Measurements from ENCODE around the gene MDC1. TPM values are rescaled to one million over a fixed set of nuclear protein-coding genes. Genes with fewer than 3 reads are reported as not detected.

The MDC1 gene
- total RNA-seq, 2 donors from 2014 or later = 11.4 to 18.1 TPM

- peak within 1 kb of the TSS; percentile 22 to 63 for H3K4me3 ChIP-seq
- WGBS, 2 donors = 0% methylated on average over 23 to 53 of the region's 54 CpGs
- ATAC-seq = peak; percentile 53
- H3K27me3 ChIP-seq = no peaks in the 10 kb centered on the region
- peak within 1 kb of the TSS; percentile 89 to 96 (median 92) for H3K27ac ChIP-seq
- peaks cover 4% of the 10 kb centered on the region in 2 donors for H3K36me3 ChIP-seq (replicated peaks in 1 of 2; ENCODE audit: insufficient read depth in 1 of 2, low read depth in 2 of 2)
- H3K4me1 ChIP-seq = peaks cover 64% of the 10 kb centered on the region
- peak; percentile 89 to 93 (median 92) for DNase-seq
- intact Hi-C loops (cut with DNase I) = no loop called here
- no peaks in the 10 kb centered on the region for H3K9me3 ChIP-seq
- peak; percentile 98 to 99 (median 99) for TF ChIP-seq POLR2A (IDR thresholded peaks at IDR 0.05)
- TF ChIP-seq CTCF (IDR thresholded peaks at IDR 0.05) = peak; percentile 57 to 75 (median 66)
These were observed 27.1 kb upstream of the MDC1 start, which contains the start of gene IER3 for GRCh38 chr6:30744054-30744805. Gene IER3 (minus strand): TSS chr6:30744547. CDS start chr6:30744518, 29 bp downstream.

GRCh38 chr6:30743099-30744053 lies 26.3 kb upstream of the MDC1 start:
- peak overlapping the region; percentile 22 to 63 for H3K4me3 ChIP-seq
- TF ChIP-seq POLR2A (IDR thresholded peaks at IDR 0.05) = peak in 1 of 3 donors; percentile 22
- no peak for TF ChIP-seq CTCF (IDR thresholded peaks at IDR 0.05)
- H3K9me3 ChIP-seq = no peaks in the 10 kb centered on the region
- intact Hi-C loops (cut with DNase I) = no loop called here
- no peak for ATAC-seq
- peak in 1 of 4 donors; percentile 22 for DNase-seq
- no peaks in the 10 kb centered on the region for H3K27me3 ChIP-seq
- H3K4me1 ChIP-seq = peaks cover 56% of the 10 kb centered on the region
- peak overlapping the region; percentile 89 to 96 (median 92) for H3K27ac ChIP-seq
- WGBS, 2 donors = 2% methylated on average over 15 to 54 of the region's 55 CpGs
- peaks cover 4% of the 10 kb centered on the region in 2 donors for H3K36me3 ChIP-seq (replicated peaks in 1 of 2; ENCODE audit: insufficient read depth in 1 of 2, low read depth in 2 of 2)

- Histone ChIP-seq H3K4me1 (peaks cover 54% of the 10 kb centered on the region), H3K4me3 (peak within 1 kb of the TSS; percentile 59 to 63), H3K36me3 (replicated peaks in 1 of 2; ENCODE audit: insufficient read depth in 1 of 2, low read depth in 2 of 2) (peaks cover 4% of the 10 kb centered on the region in 2 donors), H3K27ac (peak within 1 kb of the TSS; percentile 89 to 96 (median 92)), H3K9me3 (no peaks in the 10 kb centered on the region), H3K27me3 (no peaks in the 10 kb centered on the region)
- WGBS, 2 donors = 0 to 3% methylated on average over 9 to 60 of the region's 66 CpGs
- DNase-seq (peak; percentile 99), ATAC-seq (peak; percentile 90)
- intact Hi-C loops (cut with DNase I) = no loop called here
- peak in 1 of 7 experiments; percentile 9 for TF ChIP-seq CTCF (IDR thresholded peaks at IDR 0.05)
- TF ChIP-seq POLR2A (IDR thresholded peaks at IDR 0.05) = peak; percentile 88 to 92 (median 90)
These were observed 25.4 kb upstream of the MDC1 start, which contains the start of gene FLOT1 for GRCh38 chr6:30742316-30743098. Gene FLOT1 (minus strand): TSS chr6:30742687. CDS start chr6:30742189, 498 bp downstream.

GRCh38 chr6:30741789-30742315 lies 24.8 kb upstream of the MDC1 start:
- ATAC-seq (no peak), DNase-seq (no peak)
- WGBS, 2 donors = 10% methylated on average over 13 of the region's 13 CpGs
- no peaks in the 10 kb centered on the region for H3K27me3 ChIP-seq
- H3K27ac ChIP-seq = peak overlapping the region; percentile 68 to 96 (median 91)
- peaks cover 53% of the 10 kb centered on the region for H3K4me1 ChIP-seq
- peaks cover 4% of the 10 kb centered on the region in 2 donors for H3K36me3 ChIP-seq (replicated peaks in 1 of 2; ENCODE audit: insufficient read depth in 1 of 2, low read depth in 2 of 2)
- TF ChIP-seq CTCF (IDR thresholded peaks at IDR 0.05) = no peak
- TF ChIP-seq POLR2A (IDR thresholded peaks at IDR 0.05) = no peak
- no peaks in the 10 kb centered on the region for H3K9me3 ChIP-seq
- intact Hi-C loops (cut with DNase I) = no loop called here
- H3K4me3 ChIP-seq = peak overlapping the region; percentile 59 to 63

Data from body of pancreas (tissue), 4 donors.